Subcutaneous abdominal adipose tissue (tissue), 5 donors: ENCODE measurements around the gene GALNT9.
"Not testable (repeated sequence)": the region's sequence is repeated elsewhere in the genome, so short reads cannot be mapped to it uniquely, and the experiment has no call there.

ENCODE experiments used
- H3K27ac ChIP-seq: one replicate; pipeline ENCODE4 v1.7.0; 2013; ENCODE audit warnings: low read depth, mild to moderate bottlenecking, inconsistent platforms, low read length, moderate library complexity
- H3K27me3 ChIP-seq, 5 donors: one replicate each; pipeline ENCODE4 v1.7.0; 2013; ENCODE audit warnings: low read length in 5 of 5, inconsistent platforms in 1 of 5; ENCODE audit not compliant: control insufficient read depth in 5 of 5, insufficient read depth in 4 of 5
- H3K36me3 ChIP-seq, 5 donors: one replicate each; pipeline ENCODE4 v1.7.0; 2013; ENCODE audit warnings: low read length in 5 of 5; ENCODE audit not compliant: control insufficient read depth in 5 of 5, insufficient read depth in 5 of 5
- H3K4me1 ChIP-seq, 5 donors: one replicate each; pipeline ENCODE4 v1.7.0; 2013; ENCODE audit warnings: low read length in 5 of 5, mild to moderate bottlenecking in 3 of 5, moderate library complexity in 1 of 5; ENCODE audit not compliant: control insufficient read depth in 5 of 5, insufficient read depth in 5 of 5
- H3K4me3 ChIP-seq, 5 donors: one replicate each; pipeline ENCODE4 v1.7.0; 2013; ENCODE audit warnings: low read length in 5 of 5, low read depth in 1 of 5
- H3K9ac ChIP-seq, 5 donors: one replicate each; pipeline ENCODE4 v1.7.0; 2013; ENCODE audit warnings: low read length in 5 of 5, mild to moderate bottlenecking in 4 of 5, moderate library complexity in 3 of 5
- H3K9me3 ChIP-seq, 5 donors: one replicate each; pipeline ENCODE4 v1.7.0; 2013; ENCODE audit warnings: low read length in 5 of 5; ENCODE audit not compliant: control insufficient read depth in 5 of 5
- donor health status: healthy.
- donor health status: healthy.
- donor health status: healthy.
- donor health status: healthy.
- donor health status: healthy.

The GALNT9 gene

GRCh38 chr12:132252981-132253380, 76.4 kb downstream of the GALNT9 start:
- not testable (repeated sequence) for H3K4me3 ChIP-seq, H3K4me1 ChIP-seq, H3K9ac ChIP-seq, H3K27ac ChIP-seq, H3K9me3 ChIP-seq, H3K36me3 ChIP-seq
- H3K27me3 ChIP-seq = peaks cover 10 to 22% (median 16%) of the 10 kb centered on the region in 5 donors

DNA sequence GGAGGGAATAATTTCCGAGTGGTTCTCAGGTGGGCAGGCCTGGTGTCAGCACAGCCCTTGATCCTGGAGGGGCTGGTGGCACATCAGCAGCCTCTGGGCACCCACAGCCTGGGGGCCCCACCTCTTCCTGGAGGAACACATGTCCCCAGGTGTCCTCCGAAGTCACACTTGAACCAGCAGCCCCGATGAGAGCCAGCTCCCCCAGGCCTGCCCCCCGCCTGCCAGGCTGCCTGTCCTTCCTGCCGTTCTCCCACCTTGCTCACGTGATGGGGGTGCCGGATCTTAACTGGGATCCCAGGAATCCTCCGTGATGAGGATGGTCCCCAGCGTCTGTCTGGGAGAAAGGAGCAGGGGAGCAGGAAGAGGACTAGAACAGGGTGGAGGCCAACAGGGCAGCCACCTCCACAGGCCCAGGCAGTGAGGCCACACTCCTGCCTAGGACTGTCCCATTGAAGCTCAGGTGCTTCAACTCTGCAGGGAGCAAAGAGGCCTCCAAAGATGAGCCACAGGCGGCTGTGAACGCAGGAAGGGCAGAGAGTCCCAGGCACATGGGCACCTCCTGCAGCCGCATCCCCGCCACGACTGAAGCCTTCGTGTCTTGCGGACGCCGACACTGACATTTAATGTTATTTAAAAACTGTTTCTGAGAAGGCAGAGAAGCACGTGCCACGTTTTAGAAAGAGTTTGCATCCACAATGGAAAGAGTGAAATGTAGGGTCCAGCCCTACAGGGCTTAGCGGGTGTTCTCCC, 77.5 kb downstream of the GALNT9 start:
- no peak overlapping the region for H3K27ac ChIP-seq
- no peak overlapping the region for H3K9ac ChIP-seq
- H3K4me1 ChIP-seq = peaks cover 0 to 5% (median 0%) of the 10 kb centered on the region in 5 donors
- H3K27me3 ChIP-seq = peaks cover 7 to 20% (median 10%) of the 10 kb centered on the region in 5 donors
- no peaks in the 10 kb centered on the region for H3K36me3 ChIP-seq
- peaks cover 0 to 3% (median 0%) of the 10 kb centered on the region in 5 donors for H3K9me3 ChIP-seq
- no peak overlapping the region for H3K4me3 ChIP-seq

DNA sequence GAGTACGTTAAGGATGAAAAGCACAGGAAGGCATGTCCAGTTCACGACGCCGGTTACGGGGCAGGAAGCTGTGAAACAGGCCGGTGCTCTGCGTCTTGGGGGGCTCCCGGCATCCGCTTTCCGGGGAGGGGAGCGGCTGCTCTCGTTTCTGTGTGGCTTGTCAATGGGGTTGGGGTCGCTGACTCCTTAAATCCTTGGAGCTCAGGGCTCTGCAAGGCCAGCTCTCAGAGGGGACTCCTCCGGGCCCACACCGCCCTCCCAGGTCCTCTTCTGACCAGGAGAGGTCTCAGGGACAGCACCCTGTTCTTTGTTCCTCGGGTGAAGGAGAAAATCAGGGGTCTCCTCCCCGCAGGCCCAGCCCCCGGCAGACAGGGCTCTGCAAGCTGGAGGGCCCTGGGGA, 78.1 kb downstream of the GALNT9 start:
- Histone ChIP-seq H3K4me1 (peaks cover 0 to 5% (median 0%) of the 10 kb centered on the region in 5 donors), H3K27me3 (peaks cover 5 to 17% (median 6%) of the 10 kb centered on the region in 5 donors), H3K4me3 (no peak overlapping the region), H3K9me3 (peaks cover 0 to 3% (median 0%) of the 10 kb centered on the region in 5 donors), H3K36me3 (no peaks in the 10 kb centered on the region), H3K9ac (no peak overlapping the region), H3K27ac (no peak overlapping the region)

DNA sequence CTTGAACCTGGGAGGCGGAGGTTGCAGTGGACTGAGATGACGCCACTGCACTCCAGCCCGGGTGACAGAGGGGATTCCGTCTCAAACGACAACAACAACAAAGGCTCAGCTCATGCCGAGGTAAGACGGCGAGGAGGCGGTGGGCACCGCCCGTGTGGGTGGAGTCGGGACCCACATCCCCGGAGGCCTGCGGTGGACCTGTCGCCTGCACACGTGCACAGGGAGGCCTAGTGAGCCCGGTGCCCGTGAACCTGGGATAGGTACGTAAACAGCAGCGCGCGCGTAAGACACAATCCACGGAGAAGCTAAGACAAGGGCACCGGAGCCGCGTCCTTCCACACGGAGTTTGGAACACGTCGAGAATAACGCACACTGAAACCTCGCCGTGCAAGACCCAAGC, 78.7 kb downstream of the GALNT9 start:
- no peaks in the 10 kb centered on the region for H3K36me3 ChIP-seq
- H3K27ac ChIP-seq = no peak overlapping the region
- no peak overlapping the region for H3K4me3 ChIP-seq
- H3K4me1 ChIP-seq = peaks cover 0 to 5% (median 0%) of the 10 kb centered on the region in 5 donors
- no peak overlapping the region for H3K9ac ChIP-seq
- H3K27me3 ChIP-seq = peaks cover 5 to 14% (median 6%) of the 10 kb centered on the region in 5 donors
- H3K9me3 ChIP-seq = peaks cover 0 to 3% (median 0%) of the 10 kb centered on the region in 5 donors

- Histone ChIP-seq H3K4me1 (peaks cover 0 to 5% (median 0%) of the 10 kb centered on the region in 5 donors), H3K27me3 (peaks cover 5 to 14% (median 6%) of the 10 kb centered on the region in 5 donors), H3K9me3 (peaks cover 0 to 3% (median 0%) of the 10 kb centered on the region in 5 donors), H3K9ac (no peak overlapping the region), H3K27ac (no peak overlapping the region), H3K36me3 (no peaks in the 10 kb centered on the region), H3K4me3 (no peak overlapping the region)
These were observed 79.5 kb downstream of the GALNT9 start for GRCh38 chr12:132249689-132250478.

- H3K4me3 ChIP-seq = no peak overlapping the region
- peaks cover 5 to 14% (median 6%) of the 10 kb centered on the region in 5 donors for H3K27me3 ChIP-seq
- no peak overlapping the region for H3K27ac ChIP-seq
- H3K36me3 ChIP-seq = no peaks in the 10 kb centered on the region
- peaks cover 0 to 5% (median 0%) of the 10 kb centered on the region in 5 donors for H3K4me1 ChIP-seq
- H3K9me3 ChIP-seq = peaks cover 0 to 3% (median 0%) of the 10 kb centered on the region in 5 donors
- H3K9ac ChIP-seq = no peak overlapping the region
These were observed 80.8 kb downstream of the GALNT9 start for GRCh38 chr12:132248453-132249167.

GRCh38 chr12:132247718-132248452, 81.5 kb downstream of the GALNT9 start:
- peaks cover 0 to 3% (median 0%) of the 10 kb centered on the region in 5 donors for H3K9me3 ChIP-seq
- H3K27ac ChIP-seq = no peak overlapping the region
- H3K4me1 ChIP-seq = peaks cover 0 to 5% (median 0%) of the 10 kb centered on the region in 5 donors
- no peaks in the 10 kb centered on the region for H3K36me3 ChIP-seq
- no peak overlapping the region for H3K9ac ChIP-seq
- no peak overlapping the region for H3K4me3 ChIP-seq
- H3K27me3 ChIP-seq = peaks cover 5 to 14% (median 6%) of the 10 kb centered on the region in 5 donors

DNA sequence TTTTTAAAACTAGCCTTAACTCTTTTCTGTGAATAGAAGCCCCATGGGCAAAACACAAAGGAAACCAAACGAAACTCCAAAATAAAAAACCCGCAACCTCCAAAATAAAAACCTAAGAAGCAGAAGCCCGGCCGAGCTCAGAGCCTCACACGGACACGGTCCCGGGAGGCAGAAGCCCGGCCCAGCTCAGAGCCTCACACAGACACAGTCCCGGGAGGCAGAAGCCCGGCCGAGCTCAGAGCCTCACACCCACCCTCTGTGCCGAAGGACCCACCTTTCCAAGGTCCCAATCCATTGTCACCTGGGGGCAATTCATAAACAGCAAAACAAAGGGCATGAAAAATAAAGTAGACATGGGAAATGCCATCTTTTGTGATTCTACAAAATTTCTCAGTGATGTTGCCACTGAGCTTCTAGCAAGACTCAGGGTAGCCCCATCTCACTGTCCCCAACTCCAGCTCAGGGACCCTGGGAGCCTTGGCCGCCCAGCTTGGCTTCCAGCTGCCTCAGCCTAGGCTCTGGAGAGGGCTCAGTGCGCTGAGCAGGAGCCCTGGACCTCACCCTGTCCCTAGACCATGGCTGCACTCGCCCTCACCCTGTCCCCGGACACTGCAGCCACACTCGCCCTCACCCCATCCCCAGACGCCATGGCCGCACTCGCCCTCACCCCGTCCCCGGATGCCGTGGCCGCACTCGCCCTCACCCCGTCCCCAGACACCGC, 82.2 kb downstream of the GALNT9 start:
- H3K36me3 ChIP-seq = no peaks in the 10 kb centered on the region

More for the DNA sequence above, 82.2 kb downstream of the GALNT9 start:
- H3K4me1 ChIP-seq = peaks cover 0 to 5% (median 0%) of the 10 kb centered on the region in 5 donors
- peaks cover 0 to 3% (median 0%) of the 10 kb centered on the region in 5 donors for H3K9me3 ChIP-seq
- H3K4me3 ChIP-seq = no peak overlapping the region
- no peak overlapping the region for H3K27ac ChIP-seq
- H3K9ac ChIP-seq = no peak overlapping the region
- H3K27me3 ChIP-seq = peaks cover 5 to 14% (median 6%) of the 10 kb centered on the region in 5 donors
